Mononuclear cell (primary cell): ENCODE measurements around the gene DDC. TPM values are rescaled to one million over a fixed set of nuclear protein-coding genes. Genes with fewer than 3 reads are reported as not detected.
"Not testable (repeated sequence)": the region's sequence is repeated elsewhere in the genome, so short reads cannot be mapped to it uniquely, and the experiment has no call there.

Source experiments
- H3K27me3 ChIP-seq: 2 replicates; pipeline ENCODE4 v1.6.0; 2011; ENCODE audit warnings: low read length, control low read depth; ENCODE audit not compliant: insufficient read depth
- H3K4me1 ChIP-seq: 2 replicates; pipeline ENCODE4 v1.5.1; 2011; ENCODE audit warnings: mild to moderate bottlenecking, low read length, control low read depth; ENCODE audit not compliant: insufficient read depth
- H3K4me3 ChIP-seq: 2 replicates; pipeline ENCODE4 v1.5.1; 2011; ENCODE audit warnings: mild to moderate bottlenecking, low read length, moderate library complexity
- H3K9me3 ChIP-seq: 2 replicates; pipeline ENCODE4 v1.5.1; 2011; ENCODE audit warnings: low read depth, mild to moderate bottlenecking, control low read depth, low read length
- total RNA-seq: library from RNA; depleted of rRNA; stranded (reverse); fragments of >200 nt; gene quantifications from one replicate; pipeline ENCODE4 v1.2.3, GENCODE V29; 2012

Gene DDC
- total RNA-seq, 1 donor = not detected

GRCh38 chr7:50576388-50576787 lies 11.2 kb upstream of the DDC start:
- not testable (repeated sequence) for H3K4me1 ChIP-seq, H3K9me3 ChIP-seq, H3K27me3 ChIP-seq, H3K4me3 ChIP-seq

GRCh38 chr7:50567715-50568261 lies 2.6 kb upstream of the DDC start:
- Histone ChIP-seq H3K4me3 (no peak overlapping the region), H3K9me3 (no peaks in the 10 kb centered on the region), H3K27me3 (no peaks in the 10 kb centered on the region), H3K4me1 (no peaks in the 10 kb centered on the region)

- Histone ChIP-seq H3K27me3 (no peaks in the 10 kb centered on the region), H3K4me1 (no peaks in the 10 kb centered on the region), H3K9me3 (no peaks in the 10 kb centered on the region), H3K4me3 (no peak overlapping the region)
Measured at GRCh38 chr7:50565977-50566376, 772 bp upstream of the DDC start.

GRCh38 chr7:50565559-50565916 lies 333 bp upstream of the DDC start:
- no peaks in the 10 kb centered on the region for H3K27me3 ChIP-seq
- H3K9me3 ChIP-seq = no peaks in the 10 kb centered on the region
- no peaks in the 10 kb centered on the region for H3K4me1 ChIP-seq
- no peak overlapping the region for H3K4me3 ChIP-seq

GRCh38 chr7:50564171-50564570 lies 1.0 kb downstream of the DDC start:
- Histone ChIP-seq H3K27me3 (no peaks in the 10 kb centered on the region), H3K4me1 (no peaks in the 10 kb centered on the region), H3K4me3 (no peak overlapping the region)

GRCh38 chr7:50562136-50562535 lies 3.1 kb downstream of the DDC start:
- no peaks in the 10 kb centered on the region for H3K4me1 ChIP-seq
- H3K9me3 ChIP-seq = no peaks in the 10 kb centered on the region
- H3K4me3 ChIP-seq = no peak overlapping the region
- H3K27me3 ChIP-seq = no peaks in the 10 kb centered on the region

More at GRCh38 chr7:50564171-50564570, 1.0 kb downstream of the DDC start:
- H3K9me3 ChIP-seq = no peaks in the 10 kb centered on the region

GRCh38 chr7:50560865-50561351 lies 4.3 kb downstream of the DDC start:
- no peak overlapping the region for H3K4me3 ChIP-seq
- H3K27me3 ChIP-seq = no peaks in the 10 kb centered on the region
- no peaks in the 10 kb centered on the region for H3K9me3 ChIP-seq
- no peaks in the 10 kb centered on the region for H3K4me1 ChIP-seq

- no peak overlapping the region for H3K4me3 ChIP-seq
- no peaks in the 10 kb centered on the region for H3K4me1 ChIP-seq
- H3K9me3 ChIP-seq = no peaks in the 10 kb centered on the region
- no peaks in the 10 kb centered on the region for H3K27me3 ChIP-seq
Measured at GRCh38 chr7:50559881-50560280, 5.3 kb downstream of the DDC start.

- Histone ChIP-seq H3K4me1 (no peaks in the 10 kb centered on the region), H3K27me3 (no peaks in the 10 kb centered on the region), H3K4me3 (no peak overlapping the region), H3K9me3 (no peaks in the 10 kb centered on the region)
Measured at GRCh38 chr7:50558294-50559053, 6.7 kb downstream of the DDC start.

GRCh38 chr7:50557099-50557498 lies 8.1 kb downstream of the DDC start:
- Histone ChIP-seq H3K4me1 (no peaks in the 10 kb centered on the region), H3K4me3 (no peak overlapping the region)

GRCh38 chr7:50556247-50556991 lies 8.8 kb downstream of the DDC start:
- Histone ChIP-seq H3K27me3 (no peaks in the 10 kb centered on the region), H3K4me3 (no peak overlapping the region), H3K9me3 (no peaks in the 10 kb centered on the region), H3K4me1 (no peaks in the 10 kb centered on the region)

More at GRCh38 chr7:50557099-50557498, 8.1 kb downstream of the DDC start:
- Histone ChIP-seq H3K27me3 (no peaks in the 10 kb centered on the region), H3K9me3 (no peaks in the 10 kb centered on the region)

- no peaks in the 10 kb centered on the region for H3K27me3 ChIP-seq
- H3K4me3 ChIP-seq = no peak overlapping the region
- no peaks in the 10 kb centered on the region for H3K4me1 ChIP-seq
- H3K9me3 ChIP-seq = no peaks in the 10 kb centered on the region
Measured at GRCh38 chr7:50555594-50556140, 9.5 kb downstream of the DDC start.

- no peak overlapping the region for H3K4me3 ChIP-seq
- H3K4me1 ChIP-seq = no peaks in the 10 kb centered on the region
- H3K27me3 ChIP-seq = no peaks in the 10 kb centered on the region
- no peaks in the 10 kb centered on the region for H3K9me3 ChIP-seq
Measured at GRCh38 chr7:50554431-50555322, 10.5 kb downstream of the DDC start.

- Histone ChIP-seq H3K27me3 (no peaks in the 10 kb centered on the region), H3K4me3 (no peak overlapping the region), H3K9me3 (no peaks in the 10 kb centered on the region), H3K4me1 (no peaks in the 10 kb centered on the region)
Measured at GRCh38 chr7:50553973-50554372, 11.2 kb downstream of the DDC start.
